GM18861 (cell line): ENCODE data around the gene CNIH4.
A peak's percentile ranks its signal among the peaks of the same experiment; 100 is the strongest.
"Not testable (repeated sequence)": the region's sequence is repeated elsewhere in the genome, so short reads cannot be mapped to it uniquely, and the experiment has no call there.

ENCODE experiments used
- ATAC-seq: cut with Tn5 transposase; IDR thresholded peaks from one replicate; pipeline ENCODE4 v1.9.1; 2021; ENCODE audit not compliant: unreplicated experiment

Gene CNIH4

GRCh38 chr1:224356685-224357625 is at the start of gene CNIH4:
CNIH4 (plus strand) TSS chr1:224356879; CDS start chr1:224356925, 46 bp downstream.
- peak; percentile 98 for ATAC-seq

GRCh38 chr1:224308064-224308463 is 48.6 kb upstream of the CNIH4 start:
- no peak for ATAC-seq

GRCh38 chr1:224311503-224311902 is 45.2 kb upstream of the CNIH4 start:
- ATAC-seq, result not testable (repeated sequence)

GRCh38 chr1:224312025-224312424 is 44.7 kb upstream of the CNIH4 start:
- no peak for ATAC-seq

- no peak for ATAC-seq
These were observed 39.2 kb upstream of the CNIH4 start for GRCh38 chr1:224317383-224318045.

- no peak for ATAC-seq
These were observed 35.0 kb upstream of the CNIH4 start for GRCh38 chr1:224321706-224322105.

- ATAC-seq, result no peak
These were observed 30.7 kb upstream of the CNIH4 start for GRCh38 chr1:224325959-224326358.

GRCh38 chr1:224328644-224329043 is 28.0 kb upstream of the CNIH4 start:
- no peak for ATAC-seq

GRCh38 chr1:224329484-224329841 is 27.2 kb upstream of the CNIH4 start:
- ATAC-seq, result no peak

GRCh38 chr1:224329842-224330753 is 26.6 kb upstream of the CNIH4 start, which contains the start of gene NVL:
NVL (minus strand) TSS chr1:224330172; CDS start chr1:224330127, 45 bp downstream.
- ATAC-seq, result peak; percentile 64

- no peak for ATAC-seq
These were observed 25.4 kb upstream of the CNIH4 start for GRCh38 chr1:224331326-224331725.

- no peak for ATAC-seq
These were observed 24.9 kb upstream of the CNIH4 start for GRCh38 chr1:224331824-224332223.

- ATAC-seq, result peak; percentile 61
These were observed 23.3 kb upstream of the CNIH4 start for GRCh38 chr1:224333309-224333926.

- ATAC-seq, result no peak
These were observed 22.5 kb upstream of the CNIH4 start for GRCh38 chr1:224333939-224334786.

GRCh38 chr1:224338150-224338838 is 18.4 kb upstream of the CNIH4 start:
- no peak for ATAC-seq

- ATAC-seq, result no peak
These were observed 17.1 kb upstream of the CNIH4 start for GRCh38 chr1:224339442-224340033.

GRCh38 chr1:224340453-224341384 is 16.0 kb upstream of the CNIH4 start:
- ATAC-seq, result not testable (repeated sequence)

GRCh38 chr1:224343679-224344078 is 13.0 kb upstream of the CNIH4 start:
- ATAC-seq, result no peak
